Endodermal cell (in vitro differentiated cells): ENCODE data around the gene SPON1. TPM values are rescaled to one million over a fixed set of nuclear protein-coding genes. Genes with fewer than 3 reads are reported as not detected.

ENCODE experiments used
- DNase-seq: peaks from one replicate; pipeline ENCODE4 v3.0.0-alpha.2; 2017
- H3K27ac ChIP-seq: 2 replicates; pipeline ENCODE4 v1.5.1; 2013; ENCODE audit warnings: mild to moderate bottlenecking, low read depth, low read length, moderate library complexity
- H3K27me3 ChIP-seq: 2 replicates; pipeline ENCODE4 v1.6.1; 2013; ENCODE audit warnings: mild to moderate bottlenecking, low read length, moderate library complexity; ENCODE audit not compliant: insufficient read depth, control insufficient read depth, poor library complexity, severe bottlenecking
- H3K36me3 ChIP-seq: 2 replicates; pipeline ENCODE4 v1.7.0; 2013; ENCODE audit warnings: mild to moderate bottlenecking, low read length, moderate library complexity; ENCODE audit not compliant: control insufficient read depth, insufficient read depth
- H3K4me1 ChIP-seq: one replicate; pipeline ENCODE4 v1.7.0; 2013; ENCODE audit warnings: low read length; ENCODE audit not compliant: control insufficient read depth, insufficient read depth
- H3K4me3 ChIP-seq: 2 replicates; pipeline ENCODE4 v1.5.1; 2013; ENCODE audit warnings: mild to moderate bottlenecking, low read length, moderate library complexity
- H3K9ac ChIP-seq: 2 replicates; pipeline ENCODE4 v1.6.1; 2013; ENCODE audit warnings: mild to moderate bottlenecking, low read length, moderate library complexity; ENCODE audit not compliant: poor library complexity, severe bottlenecking; ENCODE audit errors: extremely low read depth
- H3K9me3 ChIP-seq: 2 replicates; pipeline ENCODE4 v1.6.1; 2013; ENCODE audit warnings: mild to moderate bottlenecking, low read length, moderate library complexity; ENCODE audit not compliant: control insufficient read depth
- H3K27ac Mint-ChIP-seq: 2 replicates; pipeline ENCODE4 v1.8.0; 2020; ENCODE audit warnings: mixed read lengths
- H3K27me3 Mint-ChIP-seq: 2 replicates; pipeline ENCODE4 v1.8.0; 2021; ENCODE audit warnings: mild to moderate bottlenecking, mixed read lengths; ENCODE audit not compliant: insufficient read depth
- H3K36me3 Mint-ChIP-seq: 2 replicates; pipeline ENCODE4 v1.8.0; 2020; ENCODE audit warnings: low read depth, mixed read lengths
- H3K4me1 Mint-ChIP-seq: 2 replicates; pipeline ENCODE4 v1.8.0; 2020; ENCODE audit warnings: mixed read lengths
- H3K4me3 Mint-ChIP-seq: 2 replicates; pipeline ENCODE4 v1.8.0; 2020; ENCODE audit warnings: mild to moderate bottlenecking, moderate library complexity, mixed read lengths
- H3K9me3 Mint-ChIP-seq: 2 replicates; pipeline ENCODE4 v1.8.0; 2020; ENCODE audit warnings: mild to moderate bottlenecking, mixed read lengths
- WGBS, 2 experiments: methylation state at CpG; one replicate each; pipeline versions ENCODE4 v1.1.5 to v1.1.7; 2013; ENCODE audit warnings: missing lambda C conversion rate in 2 of 2, mixed read lengths in 1 of 2; ENCODE audit not compliant: insufficient coverage in 1 of 2, insufficient read length in 1 of 2; 5-methylcytosine and 5-hydroxymethylcytosine counted together
- total RNA-seq, 2 donors: library from RNA; stranded (reverse); fragmentation: NEBNext Ultra II Directional in 1 of 2; extraction: Animal tissue kit (Norgen Biotek cat#: 25700) in 1 of 2; gene quantifications; 2 replicates in 1 of 2; 3 replicates in 1 of 2; pipeline ENCODE4 v1.2.1, GENCODE V29; 2021
- TF ChIP-seq, protein P1 (sequence below): fragments of 200-600 bp; sonication (generic); conservative IDR thresholded peaks from 2 replicates; pipeline ENCODE4 v1.5.0; 2021; ENCODE audit warnings: antibody characterized with exemption, mild to moderate bottlenecking

Gene SPON1
- total RNA-seq, 2 donors from 2014 or later: 0.13 to 1.6 TPM

DNA sequence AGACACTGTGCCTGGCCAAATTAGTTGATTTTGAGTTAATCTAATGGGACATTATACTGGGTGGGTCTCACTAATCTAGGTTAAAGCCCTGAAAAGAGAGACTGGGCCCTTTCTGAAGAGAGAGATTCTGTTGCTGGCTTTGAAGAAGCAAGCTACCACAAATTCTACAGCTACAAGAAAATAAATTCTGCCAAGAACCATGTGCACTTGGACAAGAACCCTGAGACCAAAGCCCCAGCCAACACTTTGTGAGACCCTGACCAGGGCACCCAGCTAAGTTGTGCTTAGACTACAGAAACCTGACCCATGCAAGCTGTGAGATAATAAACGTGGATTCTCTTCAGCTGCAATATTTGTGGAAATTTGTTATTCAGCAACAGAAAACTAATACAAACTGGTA lies 20.1 kb upstream of the SPON1 start:
- H3K36me3 ChIP-seq: no peaks in the 10 kb centered on the region
- no peak overlapping the region for H3K4me3 Mint-ChIP-seq
- no peak for DNase-seq
- TF ChIP-seq, protein P1, sequence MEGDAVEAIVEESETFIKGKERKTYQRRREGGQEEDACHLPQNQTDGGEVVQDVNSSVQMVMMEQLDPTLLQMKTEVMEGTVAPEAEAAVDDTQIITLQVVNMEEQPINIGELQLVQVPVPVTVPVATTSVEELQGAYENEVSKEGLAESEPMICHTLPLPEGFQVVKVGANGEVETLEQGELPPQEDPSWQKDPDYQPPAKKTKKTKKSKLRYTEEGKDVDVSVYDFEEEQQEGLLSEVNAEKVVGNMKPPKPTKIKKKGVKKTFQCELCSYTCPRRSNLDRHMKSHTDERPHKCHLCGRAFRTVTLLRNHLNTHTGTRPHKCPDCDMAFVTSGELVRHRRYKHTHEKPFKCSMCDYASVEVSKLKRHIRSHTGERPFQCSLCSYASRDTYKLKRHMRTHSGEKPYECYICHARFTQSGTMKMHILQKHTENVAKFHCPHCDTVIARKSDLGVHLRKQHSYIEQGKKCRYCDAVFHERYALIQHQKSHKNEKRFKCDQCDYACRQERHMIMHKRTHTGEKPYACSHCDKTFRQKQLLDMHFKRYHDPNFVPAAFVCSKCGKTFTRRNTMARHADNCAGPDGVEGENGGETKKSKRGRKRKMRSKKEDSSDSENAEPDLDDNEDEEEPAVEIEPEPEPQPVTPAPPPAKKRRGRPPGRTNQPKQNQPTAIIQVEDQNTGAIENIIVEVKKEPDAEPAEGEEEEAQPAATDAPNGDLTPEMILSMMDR: no peak
- H3K4me1 Mint-ChIP-seq: no peaks in the 10 kb centered on the region
- H3K9me3 ChIP-seq: no peaks in the 10 kb centered on the region
- H3K27me3 Mint-ChIP-seq: no peaks in the 10 kb centered on the region
- H3K36me3 Mint-ChIP-seq: no peaks in the 10 kb centered on the region
- H3K27me3 ChIP-seq: no peaks in the 10 kb centered on the region
- H3K4me3 ChIP-seq: no peak overlapping the region
- 90% methylated on average over 1 of the region's 1 CpG; no CpG with 5 or more reads in 1 of the 2 experiments for WGBS, 2 experiments
- no peak overlapping the region for H3K27ac Mint-ChIP-seq
- H3K27ac ChIP-seq: no peak overlapping the region
- H3K9ac ChIP-seq: no peak overlapping the region
- peaks cover 24% of the 10 kb centered on the region for H3K9me3 Mint-ChIP-seq
- H3K4me1 ChIP-seq: no peaks in the 10 kb centered on the region

DNA sequence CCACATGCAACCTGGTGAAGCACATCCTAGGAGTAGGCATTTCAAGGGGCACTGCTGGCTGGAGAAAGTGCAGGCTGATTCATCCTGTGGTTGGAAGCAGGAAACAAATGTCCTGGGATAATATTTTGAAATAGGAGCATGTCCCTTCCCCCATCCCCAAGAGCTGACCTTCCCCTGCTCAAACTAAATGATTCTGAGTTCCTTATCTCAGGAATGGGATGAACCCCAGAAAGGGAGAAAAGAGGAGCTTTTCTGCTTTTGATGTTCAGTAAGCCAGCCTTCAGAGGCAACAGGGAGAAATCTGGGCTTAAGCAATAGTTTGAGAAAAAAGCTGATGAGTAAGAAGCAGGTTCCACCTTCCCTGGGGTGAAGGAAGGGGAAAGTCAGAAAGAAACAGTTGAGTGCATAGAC lies 19.5 kb upstream of the SPON1 start:
- H3K27ac Mint-ChIP-seq: no peak overlapping the region
- TF ChIP-seq, protein P1: no peak
- DNase-seq: no peak
- no peaks in the 10 kb centered on the region for H3K36me3 ChIP-seq
- no peak overlapping the region for H3K4me3 ChIP-seq
- H3K9ac ChIP-seq: no peak overlapping the region
- no peak overlapping the region for H3K27ac ChIP-seq
- no peaks in the 10 kb centered on the region for H3K27me3 ChIP-seq
- no peaks in the 10 kb centered on the region for H3K36me3 Mint-ChIP-seq
- H3K9me3 ChIP-seq: no peaks in the 10 kb centered on the region
- no peaks in the 10 kb centered on the region for H3K27me3 Mint-ChIP-seq
- no peak overlapping the region for H3K4me3 Mint-ChIP-seq
- no peaks in the 10 kb centered on the region for H3K4me1 Mint-ChIP-seq
- H3K4me1 ChIP-seq: no peaks in the 10 kb centered on the region
- peaks cover 20% of the 10 kb centered on the region for H3K9me3 Mint-ChIP-seq

DNA sequence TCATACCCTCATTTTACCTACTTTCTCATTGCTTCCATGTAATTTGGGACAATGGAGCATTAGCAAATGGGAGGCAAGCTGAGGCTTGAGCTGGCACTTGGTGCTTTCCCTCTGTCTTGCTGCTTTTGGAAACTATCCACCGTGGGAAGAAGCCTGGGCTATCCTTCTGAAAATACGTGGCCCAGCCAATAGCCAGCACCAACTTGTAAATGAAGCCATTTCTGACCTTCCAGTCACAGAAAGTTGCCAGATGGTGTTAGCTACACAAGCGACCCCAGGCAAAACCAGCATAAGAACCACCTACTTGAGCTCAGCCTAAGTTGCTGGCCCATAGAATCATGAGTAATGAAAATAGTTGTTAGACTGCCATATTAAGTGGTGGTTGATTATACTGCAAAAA lies 18.5 kb upstream of the SPON1 start:
- no peak overlapping the region for H3K4me3 ChIP-seq
- TF ChIP-seq, protein P1: no peak
- H3K4me1 ChIP-seq: no peaks in the 10 kb centered on the region
- WGBS, 2 experiments: 80 to 88% methylated on average over 1 to 3 of the region's 3 CpGs
- no peak overlapping the region for H3K27ac Mint-ChIP-seq
- H3K27me3 Mint-ChIP-seq: no peaks in the 10 kb centered on the region
- H3K27me3 ChIP-seq: no peaks in the 10 kb centered on the region
- peaks cover 10% of the 10 kb centered on the region for H3K9me3 Mint-ChIP-seq
- no peak for DNase-seq
- no peak overlapping the region for H3K27ac ChIP-seq
- H3K4me3 Mint-ChIP-seq: no peak overlapping the region
- H3K4me1 Mint-ChIP-seq: no peaks in the 10 kb centered on the region
- H3K9me3 ChIP-seq: no peaks in the 10 kb centered on the region
- no peak overlapping the region for H3K9ac ChIP-seq
- H3K36me3 ChIP-seq: no peaks in the 10 kb centered on the region
- H3K36me3 Mint-ChIP-seq: no peaks in the 10 kb centered on the region
